Measurements from ENCODE around the gene TAF11L9.
"Not testable (repeated sequence)": the region's sequence is repeated elsewhere in the genome, so short reads cannot be mapped to it uniquely, and the experiment has no call there.

TAF11L9 gene

GRCh38 chr5:17594255-17594654 lies at the start of gene TAF11L9:
Gene TAF11L9, minus strand, starts transcription at chr5:17594394.
- DNase-seq = not testable (repeated sequence)

- no peak for DNase-seq
Observed at GRCh38 chr5:17634160-17634559, 40.0 kb upstream of the TAF11L9 start, which contains the start of gene TAF11L14. Gene TAF11L14, plus strand, starts transcription at chr5:17634460.

- not testable (repeated sequence) for DNase-seq
Observed at GRCh38 chr5:17631788-17632187, 37.6 kb upstream of the TAF11L9 start, which contains the start of gene TAF11L13. Gene TAF11L13, plus strand, starts transcription at chr5:17632088.

GRCh38 chr5:17625686-17626085 lies 31.5 kb upstream of the TAF11L9 start:
- DNase-seq = no peak

GRCh38 chr5:17620627-17621026 lies 26.4 kb upstream of the TAF11L9 start:
- no peak for DNase-seq

GRCh38 chr5:17619354-17619753 lies 25.2 kb upstream of the TAF11L9 start:
- no peak for DNase-seq

- DNase-seq = no peak
Observed at GRCh38 chr5:17614872-17615605, 20.8 kb upstream of the TAF11L9 start.

GRCh38 chr5:17610092-17610491 lies 15.9 kb upstream of the TAF11L9 start, which contains the start of gene TAF11L12:
Gene TAF11L12, plus strand, starts transcription at chr5:17610392.
- not testable (repeated sequence) for DNase-seq

GRCh38 chr5:17607461-17607860 lies 13.3 kb upstream of the TAF11L9 start:
- DNase-seq = not testable (repeated sequence)

- no peak for DNase-seq
Observed at GRCh38 chr5:17604951-17605350, 10.8 kb upstream of the TAF11L9 start.

- DNase-seq = not testable (repeated sequence)
Observed at GRCh38 chr5:17603880-17604279, 9.7 kb upstream of the TAF11L9 start, which contains the start of gene TAF11L11. Gene TAF11L11, plus strand, starts transcription at chr5:17604183.

GRCh38 chr5:17597728-17598127 lies 3.5 kb upstream of the TAF11L9 start, which contains the start of gene TAF11L10:
Gene TAF11L10, minus strand, starts transcription at chr5:17597828.
- DNase-seq = not testable (repeated sequence)

- DNase-seq = not testable (repeated sequence)
Observed at GRCh38 chr5:17590860-17591259, 3.3 kb downstream of the TAF11L9 start, which contains the start of gene TAF11L8. Gene TAF11L8, minus strand, starts transcription at chr5:17590960.

- DNase-seq = not testable (repeated sequence)
Observed at GRCh38 chr5:17585658-17586057, 8.5 kb downstream of the TAF11L9 start, which contains the start of gene TAF11L7. Gene TAF11L7, minus strand, starts transcription at chr5:17585758.

Data from cortex of kidney (tissue), 1 donor.